ENCODE data around the gene USP6NL.

Gene USP6NL

DNA sequence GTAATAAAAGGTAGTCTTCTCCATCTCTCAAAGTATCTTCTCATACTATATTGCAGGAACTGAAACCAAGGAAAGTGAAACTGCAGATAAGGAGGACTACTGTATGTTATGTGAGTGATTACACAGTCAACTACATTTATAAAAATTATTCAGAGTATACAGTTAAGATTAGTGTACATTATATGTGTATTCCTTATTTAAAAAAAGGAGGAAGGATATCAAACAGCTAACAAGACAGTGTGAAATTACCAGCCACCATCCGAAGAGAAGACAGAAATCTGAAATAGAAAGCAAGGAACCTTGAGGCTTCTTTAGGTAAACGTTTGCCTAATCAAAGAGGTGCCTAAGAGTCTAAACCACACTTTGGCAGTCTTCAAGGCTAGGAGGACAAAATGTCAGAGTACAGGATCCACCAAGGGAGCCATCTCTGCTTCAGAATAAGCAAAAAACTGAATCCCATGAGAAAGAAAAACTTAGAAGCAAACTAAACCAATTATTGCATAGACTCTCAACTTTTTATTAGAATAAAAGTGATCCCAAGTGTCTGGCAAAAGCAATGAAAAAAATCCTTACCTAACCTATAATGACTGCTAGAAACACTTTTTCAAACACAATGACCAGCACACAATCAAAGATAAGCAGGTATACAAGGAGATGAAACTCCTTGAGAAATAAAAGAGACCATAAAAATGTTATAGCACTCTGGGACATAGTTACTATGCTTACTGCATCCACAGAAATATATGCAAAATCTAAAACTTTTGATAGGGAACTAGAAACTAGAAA lies 6.4 kb downstream of the USP6NL start:
- 64 to 80% methylated on average over 2 of the region's 2 CpGs for WGBS, 2 experiments (ENCODE audit: insufficient coverage in 2 of 2)
- Histone ChIP-seq H3K27ac (ENCODE audit: low read depth, low read length, severe bottlenecking) (no peak overlapping the region), H3K9me3 (ENCODE audit: control insufficient read depth, low read length) (peaks cover 7% of the 10 kb centered on the region), H3K36me3 (ENCODE audit: control insufficient read depth, insufficient read depth, low read length) (no peaks in the 10 kb centered on the region), H3K4me1 (ENCODE audit: control insufficient read depth, insufficient read depth, low read length, poor library complexity, severe bottlenecking) (peaks cover 12% of the 10 kb centered on the region), H3K4me3 (ENCODE audit: extremely low read depth, insufficient read depth, low read length, poor library complexity, severe bottlenecking) (no peak overlapping the region)

GRCh38 chr10:11603741-11604140 lies 7.7 kb downstream of the USP6NL start:
- WGBS, 2 experiments (ENCODE audit: insufficient coverage in 2 of 2), result 94 to 100% methylated on average over 1 of the region's 1 CpG
- Histone ChIP-seq H3K9me3 (ENCODE audit: control insufficient read depth, low read length) (peaks cover 7% of the 10 kb centered on the region), H3K27ac (ENCODE audit: low read depth, low read length, severe bottlenecking) (no peak overlapping the region), H3K36me3 (ENCODE audit: control insufficient read depth, insufficient read depth, low read length) (no peaks in the 10 kb centered on the region), H3K4me1 (ENCODE audit: control insufficient read depth, insufficient read depth, low read length, poor library complexity, severe bottlenecking) (peaks cover 12% of the 10 kb centered on the region), H3K4me3 (ENCODE audit: extremely low read depth, insufficient read depth, low read length, poor library complexity, severe bottlenecking) (no peak overlapping the region)

- Histone ChIP-seq H3K4me1 (ENCODE audit: control insufficient read depth, insufficient read depth, low read length, poor library complexity, severe bottlenecking) (peaks cover 12% of the 10 kb centered on the region), H3K9me3 (ENCODE audit: control insufficient read depth, low read length) (peaks cover 7% of the 10 kb centered on the region), H3K4me3 (ENCODE audit: extremely low read depth, insufficient read depth, low read length, poor library complexity, severe bottlenecking) (no peak overlapping the region), H3K36me3 (ENCODE audit: control insufficient read depth, insufficient read depth, low read length) (no peaks in the 10 kb centered on the region), H3K27ac (ENCODE audit: low read depth, low read length, severe bottlenecking) (no peak overlapping the region)
- 33% methylated on average over 2 of the region's 7 CpGs; no CpG with 5 or more reads in 1 of the 2 experiments for WGBS, 2 experiments (ENCODE audit: insufficient coverage in 2 of 2)
Measured at GRCh38 chr10:11602919-11603523, 8.4 kb downstream of the USP6NL start.

GRCh38 chr10:11602358-11602757 lies 9.1 kb downstream of the USP6NL start:
- 93 to 96% methylated on average over 6 to 7 of the region's 7 CpGs for WGBS, 2 experiments (ENCODE audit: insufficient coverage in 2 of 2)
- Histone ChIP-seq H3K4me3 (ENCODE audit: extremely low read depth, insufficient read depth, low read length, poor library complexity, severe bottlenecking) (no peak overlapping the region), H3K4me1 (ENCODE audit: control insufficient read depth, insufficient read depth, low read length, poor library complexity, severe bottlenecking) (peaks cover 12% of the 10 kb centered on the region), H3K36me3 (ENCODE audit: control insufficient read depth, insufficient read depth, low read length) (no peaks in the 10 kb centered on the region), H3K9me3 (ENCODE audit: control insufficient read depth, low read length) (peaks cover 7% of the 10 kb centered on the region), H3K27ac (ENCODE audit: low read depth, low read length, severe bottlenecking) (no peak overlapping the region)

GRCh38 chr10:11601670-11602069 lies 9.8 kb downstream of the USP6NL start:
- Histone ChIP-seq H3K4me1 (ENCODE audit: control insufficient read depth, insufficient read depth, low read length, poor library complexity, severe bottlenecking) (peaks cover 12% of the 10 kb centered on the region), H3K9me3 (ENCODE audit: control insufficient read depth, low read length) (peaks cover 7% of the 10 kb centered on the region), H3K36me3 (ENCODE audit: control insufficient read depth, insufficient read depth, low read length) (no peaks in the 10 kb centered on the region), H3K4me3 (ENCODE audit: extremely low read depth, insufficient read depth, low read length, poor library complexity, severe bottlenecking) (no peak overlapping the region), H3K27ac (ENCODE audit: low read depth, low read length, severe bottlenecking) (no peak overlapping the region)
- 100% methylated on average over 1 of the region's 1 CpG; no CpG with 5 or more reads in 1 of the 2 experiments for WGBS, 2 experiments (ENCODE audit: insufficient coverage in 2 of 2)

DNA sequence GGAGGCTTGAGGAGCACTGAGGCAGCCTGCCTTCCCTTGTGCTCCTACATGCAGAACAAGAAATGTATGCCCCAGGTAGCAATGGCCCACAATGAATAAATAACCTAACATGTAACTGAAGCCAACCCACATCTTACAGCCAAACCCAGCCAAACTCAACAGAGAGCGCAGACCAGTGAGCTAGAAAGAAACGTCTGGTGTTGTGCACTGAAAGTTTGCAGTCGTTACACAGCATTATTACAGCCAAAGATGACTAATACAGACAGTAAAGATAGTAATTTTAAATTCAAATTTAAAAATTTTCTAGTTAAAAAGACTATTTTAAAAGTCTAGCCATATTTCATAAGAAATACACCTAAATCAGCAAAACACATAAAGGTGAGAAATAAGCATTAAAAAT lies 11.2 kb downstream of the USP6NL start:
- Histone ChIP-seq H3K9me3 (ENCODE audit: control insufficient read depth, low read length) (no peaks in the 10 kb centered on the region), H3K4me3 (ENCODE audit: extremely low read depth, insufficient read depth, low read length, poor library complexity, severe bottlenecking) (no peak overlapping the region), H3K27ac (ENCODE audit: low read depth, low read length, severe bottlenecking) (no peak overlapping the region), H3K4me1 (ENCODE audit: control insufficient read depth, insufficient read depth, low read length, poor library complexity, severe bottlenecking) (peaks cover 14% of the 10 kb centered on the region), H3K36me3 (ENCODE audit: control insufficient read depth, insufficient read depth, low read length) (no peaks in the 10 kb centered on the region)
- 80 to 100% methylated on average over 1 of the region's 3 CpGs for WGBS, 2 experiments (ENCODE audit: insufficient coverage in 2 of 2)

GRCh38 chr10:11598712-11599397 lies 12.6 kb downstream of the USP6NL start:
- 91 to 100% methylated on average over 3 to 5 of the region's 8 CpGs for WGBS, 2 experiments (ENCODE audit: insufficient coverage in 2 of 2)
- H3K36me3 ChIP-seq (ENCODE audit: control insufficient read depth, insufficient read depth, low read length), result peaks cover 4% of the 10 kb centered on the region
- H3K4me1 ChIP-seq (ENCODE audit: control insufficient read depth, insufficient read depth, low read length, poor library complexity, severe bottlenecking), result peaks cover 17% of the 10 kb centered on the region
- no peak overlapping the region for H3K4me3 ChIP-seq (ENCODE audit: extremely low read depth, insufficient read depth, low read length, poor library complexity, severe bottlenecking)
- H3K27ac ChIP-seq (ENCODE audit: low read depth, low read length, severe bottlenecking), result no peak overlapping the region
- H3K9me3 ChIP-seq (ENCODE audit: control insufficient read depth, low read length), result no peaks in the 10 kb centered on the region

GRCh38 chr10:11597470-11597869 lies 14.0 kb downstream of the USP6NL start:
- H3K4me3 ChIP-seq (ENCODE audit: extremely low read depth, insufficient read depth, low read length, poor library complexity, severe bottlenecking), result no peak overlapping the region
- no peaks in the 10 kb centered on the region for H3K9me3 ChIP-seq (ENCODE audit: control insufficient read depth, low read length)
- peaks cover 4% of the 10 kb centered on the region for H3K36me3 ChIP-seq (ENCODE audit: control insufficient read depth, insufficient read depth, low read length)
- WGBS, 2 experiments (ENCODE audit: insufficient coverage in 2 of 2), result 100% methylated on average over 1 of the region's 3 CpGs; no CpG with 5 or more reads in 1 of the 2 experiments
- H3K27ac ChIP-seq (ENCODE audit: low read depth, low read length, severe bottlenecking), result no peak overlapping the region
- peaks cover 9% of the 10 kb centered on the region for H3K4me1 ChIP-seq (ENCODE audit: control insufficient read depth, insufficient read depth, low read length, poor library complexity, severe bottlenecking)

GRCh38 chr10:11595395-11595692 lies 16.1 kb downstream of the USP6NL start:
- peak overlapping the region; percentile 48 for H3K27ac ChIP-seq (ENCODE audit: low read depth, low read length, severe bottlenecking)
- H3K9me3 ChIP-seq (ENCODE audit: control insufficient read depth, low read length), result no peaks in the 10 kb centered on the region
- H3K4me1 ChIP-seq (ENCODE audit: control insufficient read depth, insufficient read depth, low read length, poor library complexity, severe bottlenecking), result peaks cover 8% of the 10 kb centered on the region
- H3K4me3 ChIP-seq (ENCODE audit: extremely low read depth, insufficient read depth, low read length, poor library complexity, severe bottlenecking), result no peak overlapping the region
- peaks cover 4% of the 10 kb centered on the region for H3K36me3 ChIP-seq (ENCODE audit: control insufficient read depth, insufficient read depth, low read length)
- WGBS, 2 experiments (ENCODE audit: insufficient coverage in 2 of 2), result 64 to 88% methylated on average over 1 of the region's 1 CpG

- WGBS, 2 experiments (ENCODE audit: insufficient coverage in 2 of 2), result 88 to 96% methylated on average over 3 to 4 of the region's 6 CpGs
- H3K4me3 ChIP-seq (ENCODE audit: extremely low read depth, insufficient read depth, low read length, poor library complexity, severe bottlenecking), result no peak overlapping the region
- H3K27ac ChIP-seq (ENCODE audit: low read depth, low read length, severe bottlenecking), result peak overlapping the region; percentile 48
- peaks cover 4% of the 10 kb centered on the region for H3K36me3 ChIP-seq (ENCODE audit: control insufficient read depth, insufficient read depth, low read length)
- no peaks in the 10 kb centered on the region for H3K9me3 ChIP-seq (ENCODE audit: control insufficient read depth, low read length)
- peaks cover 8% of the 10 kb centered on the region for H3K4me1 ChIP-seq (ENCODE audit: control insufficient read depth, insufficient read depth, low read length, poor library complexity, severe bottlenecking)
Measured at GRCh38 chr10:11594589-11595394, 16.7 kb downstream of the USP6NL start.

All from mesodermal cell (in vitro differentiated cells).